Measurements from ENCODE around the gene DCAF6. TPM values are rescaled to one million over a fixed set of nuclear protein-coding genes. Genes with fewer than 3 reads are reported as not detected.

The DCAF6 gene
- total RNA-seq, 2 experiments from 2014 or later, result 26.4 to 27.1 TPM

DNA sequence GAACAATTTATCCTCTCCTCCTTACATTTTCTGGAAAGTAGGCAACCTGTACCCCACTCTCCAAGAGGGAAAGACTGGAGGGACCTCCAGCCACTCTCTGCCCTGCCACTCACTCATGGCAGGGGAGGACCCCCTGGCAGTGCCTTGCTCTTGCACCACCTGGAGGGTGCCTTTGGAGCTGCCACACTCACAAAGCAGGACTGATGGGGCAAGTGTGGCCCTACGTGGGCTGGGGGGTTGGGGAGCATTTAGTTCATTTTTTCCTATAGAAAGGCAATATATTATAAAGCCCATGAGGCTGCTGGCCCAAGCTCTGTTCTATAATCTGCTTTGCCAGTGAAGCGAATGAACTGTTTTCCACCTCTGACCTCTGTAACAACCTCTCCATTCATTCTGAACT lies 150.0 kb downstream of the DCAF6 start:
- ChIA-PET CTCF (interaction anchor here (0.6 to 1.5 kb wide), 2 partner anchors 11 to 86 kb away, joined by 3 read pairs; no protein-coding TSS in a partner anchor), POLR2A (no interaction called here)
- no peaks in the 10 kb centered on the region for H3K4me1 Mint-ChIP-seq

DNA sequence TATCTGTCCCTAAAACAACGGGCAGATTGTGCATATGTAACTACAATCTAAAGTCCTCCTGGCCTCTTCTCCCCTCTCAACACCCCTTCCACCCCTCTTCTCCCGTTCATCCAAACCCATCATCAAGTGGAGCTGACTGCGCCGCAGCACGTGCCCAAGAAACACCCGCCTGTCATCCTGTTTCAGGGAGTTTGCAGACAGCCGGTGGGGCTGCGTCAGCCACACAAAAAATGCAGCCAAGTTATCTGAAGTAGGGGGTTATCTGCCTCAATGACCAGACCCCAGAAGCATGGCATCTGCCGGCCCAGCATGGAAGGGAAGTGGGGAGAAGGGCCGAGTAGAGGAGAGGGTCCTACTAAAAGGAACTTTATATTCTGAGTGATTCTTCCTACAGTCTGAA lies 151.2 kb downstream of the DCAF6 start:
- ChIA-PET POLR2A (no interaction called here), CTCF (no interaction called here)
- H3K27ac Mint-ChIP-seq, result no peak overlapping the region
- H3K9me3 Mint-ChIP-seq, result no peaks in the 10 kb centered on the region
- H3K27me3 Mint-ChIP-seq, result no peaks in the 10 kb centered on the region
- DNase-seq, result no peak
- no peaks in the 10 kb centered on the region for H3K4me1 Mint-ChIP-seq
- H3K4me3 Mint-ChIP-seq, result no peak overlapping the region
- H3K36me3 Mint-ChIP-seq (ENCODE audit: low read depth), result no peaks in the 10 kb centered on the region

More for the DNA sequence above, 150.0 kb downstream of the DCAF6 start:
- no peak overlapping the region for H3K27ac Mint-ChIP-seq
- no peaks in the 10 kb centered on the region for H3K9me3 Mint-ChIP-seq
- H3K4me3 Mint-ChIP-seq, result no peak overlapping the region
- DNase-seq, result no peak
- H3K27me3 Mint-ChIP-seq, result no peaks in the 10 kb centered on the region
- H3K36me3 Mint-ChIP-seq (ENCODE audit: low read depth), result no peaks in the 10 kb centered on the region

DNA sequence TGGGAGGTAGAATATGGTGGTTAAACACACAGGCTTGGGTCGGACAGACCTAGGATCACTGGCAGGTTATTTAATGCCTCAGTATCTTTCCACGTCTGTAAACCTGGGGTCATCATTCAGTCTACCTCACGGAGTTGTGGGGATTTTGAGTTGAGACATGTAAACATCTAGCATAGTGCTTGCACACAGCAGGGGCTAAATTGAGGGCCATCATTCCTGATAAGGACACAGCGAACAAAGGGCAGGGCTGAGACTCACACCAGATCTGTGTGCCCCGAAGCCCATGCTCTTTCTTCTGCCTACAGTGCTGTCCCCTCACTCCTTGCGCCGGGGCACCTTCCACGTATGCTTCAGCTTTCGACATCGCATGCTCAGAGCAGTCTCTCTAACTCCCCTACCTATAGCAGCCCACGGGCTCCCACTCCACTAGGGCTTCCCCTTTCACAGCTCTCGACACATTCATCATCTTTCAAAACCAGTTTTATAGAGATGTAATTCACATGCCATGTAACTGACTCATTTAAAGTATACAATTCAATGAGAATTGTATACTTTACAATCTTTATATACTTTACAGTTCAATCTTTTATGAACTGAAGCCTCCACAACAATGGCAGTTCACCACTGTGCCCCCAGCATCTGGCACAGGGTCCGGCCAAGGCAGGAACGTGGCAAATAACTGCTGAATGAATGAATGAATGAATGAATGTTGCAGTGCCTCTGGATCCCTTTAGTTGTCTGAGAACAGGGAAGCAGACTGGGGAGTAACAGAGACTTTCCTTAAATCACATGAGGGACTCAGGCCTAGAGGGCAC lies 152.2 kb downstream of the DCAF6 start:
- CTCF ChIA-PET, result no interaction called here
- no peaks in the 10 kb centered on the region for H3K9me3 Mint-ChIP-seq
- no peaks in the 10 kb centered on the region for H3K36me3 Mint-ChIP-seq (ENCODE audit: low read depth)
- no peaks in the 10 kb centered on the region for H3K27me3 Mint-ChIP-seq
- no peak for DNase-seq
- H3K4me3 Mint-ChIP-seq, result no peak overlapping the region
- no peak overlapping the region for H3K27ac Mint-ChIP-seq
- POLR2A ChIA-PET, result no interaction called here
- H3K4me1 Mint-ChIP-seq, result no peaks in the 10 kb centered on the region

DNA sequence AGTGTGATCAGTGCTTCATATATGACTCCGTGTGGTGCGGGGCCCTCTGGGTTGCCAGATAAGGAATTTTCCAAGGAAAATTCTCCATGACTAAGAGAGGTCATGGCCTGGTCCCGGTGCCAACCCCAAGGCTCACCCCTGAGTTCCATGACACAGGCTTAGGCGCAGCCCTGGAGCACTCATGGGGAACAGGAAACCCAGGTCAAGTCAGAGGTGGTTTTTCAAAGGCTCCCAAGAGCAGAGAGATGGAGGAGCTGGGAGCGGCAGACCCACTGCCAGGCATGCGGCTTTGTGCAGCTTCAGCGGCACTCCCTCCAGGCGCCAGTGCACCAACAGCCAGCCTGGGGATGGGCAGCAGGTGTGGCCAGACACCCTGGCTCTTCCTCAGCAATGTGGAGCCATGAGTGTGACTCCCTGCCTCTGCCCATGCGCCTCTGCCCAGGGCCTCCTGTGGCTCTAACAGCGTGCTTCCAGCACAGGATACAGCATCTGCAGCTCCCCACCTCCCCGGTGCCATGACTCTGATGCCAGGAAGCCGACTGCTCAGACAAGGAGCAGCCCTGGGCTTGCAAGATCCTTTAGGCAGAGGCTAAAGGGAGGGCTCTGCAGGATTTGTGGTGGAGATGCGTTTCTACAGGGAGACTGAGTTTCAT lies 153.0 kb downstream of the DCAF6 start:
- ChIA-PET CTCF (no interaction called here), POLR2A (interaction anchor here (0.5 kb wide), 1 partner anchor 524 kb away, joined by 3 read pairs; no protein-coding TSS in a partner anchor)
- no peak for DNase-seq
- Mint-ChIP-seq H3K27ac (no peak overlapping the region), H3K4me3 (no peak overlapping the region), H3K36me3 (ENCODE audit: low read depth) (no peaks in the 10 kb centered on the region), H3K4me1 (no peaks in the 10 kb centered on the region), H3K9me3 (no peaks in the 10 kb centered on the region), H3K27me3 (peaks cover 6% of the 10 kb centered on the region)

DNA sequence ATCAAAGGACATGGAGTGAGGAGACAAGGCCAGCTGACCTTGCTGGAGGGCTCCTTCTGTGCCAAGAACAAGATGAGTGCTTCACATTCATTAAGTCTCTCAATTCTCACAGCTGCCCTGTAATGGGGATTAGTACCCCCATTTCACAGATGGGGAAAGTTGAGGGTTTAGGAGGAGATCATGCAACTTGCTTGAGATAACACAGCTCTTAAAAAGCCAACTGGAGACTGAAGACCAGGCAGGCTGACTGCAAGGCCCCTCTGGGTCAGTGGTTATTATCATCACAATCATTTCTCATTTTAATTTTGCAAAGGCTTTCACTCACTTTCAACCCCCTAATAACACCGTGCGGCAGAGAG lies 153.5 kb downstream of the DCAF6 start:
- no peak overlapping the region for H3K27ac Mint-ChIP-seq
- DNase-seq, result no peak
- H3K4me3 Mint-ChIP-seq, result no peak overlapping the region
- ChIA-PET POLR2A (interaction anchor here (0.5 kb wide), 1 partner anchor 524 kb away, joined by 3 read pairs; no protein-coding TSS in a partner anchor), CTCF (interaction anchor here (6.5 kb wide), 1 partner anchor 7 kb away, joined by 39 read pairs; no protein-coding TSS in a partner anchor)
- H3K36me3 Mint-ChIP-seq (ENCODE audit: low read depth), result no peaks in the 10 kb centered on the region
- H3K27me3 Mint-ChIP-seq, result peaks cover 8% of the 10 kb centered on the region
- H3K9me3 Mint-ChIP-seq, result no peaks in the 10 kb centered on the region
- no peaks in the 10 kb centered on the region for H3K4me1 Mint-ChIP-seq

DNA sequence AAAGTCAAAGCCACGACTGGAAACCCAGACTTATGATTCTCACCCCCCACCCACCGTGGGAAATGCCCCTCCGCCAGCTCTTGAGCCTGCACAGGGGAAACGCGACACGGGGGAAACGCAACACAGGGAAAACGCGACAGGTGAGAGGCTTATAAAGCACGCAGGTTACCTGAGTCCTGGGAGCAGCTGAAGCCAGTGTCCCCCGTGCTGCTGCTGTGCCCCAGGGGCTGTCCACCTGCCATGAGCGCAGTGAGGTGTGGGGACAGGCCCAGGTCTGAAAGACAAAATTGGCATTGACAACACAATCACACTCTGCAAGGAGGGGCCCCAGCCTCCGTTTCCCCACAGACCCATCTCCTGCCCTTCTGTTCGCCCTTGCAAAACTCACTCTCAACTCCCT lies 153.9 kb downstream of the DCAF6 start:
- no peaks in the 10 kb centered on the region for H3K9me3 Mint-ChIP-seq
- POLR2A ChIA-PET, result interaction anchor here (0.5 kb wide), 1 partner anchor 523 kb away, joined by 3 read pairs; no protein-coding TSS in a partner anchor
- no peak overlapping the region for H3K4me3 Mint-ChIP-seq
- H3K36me3 Mint-ChIP-seq (ENCODE audit: low read depth), result no peaks in the 10 kb centered on the region
- peaks cover 8% of the 10 kb centered on the region for H3K27me3 Mint-ChIP-seq
- no peaks in the 10 kb centered on the region for H3K4me1 Mint-ChIP-seq
- no peak for DNase-seq
- CTCF ChIA-PET, result interaction anchor here (6.5 kb wide), 1 partner anchor 7 kb away, joined by 39 read pairs; no protein-coding TSS in a partner anchor
- H3K27ac Mint-ChIP-seq, result no peak overlapping the region

DNA sequence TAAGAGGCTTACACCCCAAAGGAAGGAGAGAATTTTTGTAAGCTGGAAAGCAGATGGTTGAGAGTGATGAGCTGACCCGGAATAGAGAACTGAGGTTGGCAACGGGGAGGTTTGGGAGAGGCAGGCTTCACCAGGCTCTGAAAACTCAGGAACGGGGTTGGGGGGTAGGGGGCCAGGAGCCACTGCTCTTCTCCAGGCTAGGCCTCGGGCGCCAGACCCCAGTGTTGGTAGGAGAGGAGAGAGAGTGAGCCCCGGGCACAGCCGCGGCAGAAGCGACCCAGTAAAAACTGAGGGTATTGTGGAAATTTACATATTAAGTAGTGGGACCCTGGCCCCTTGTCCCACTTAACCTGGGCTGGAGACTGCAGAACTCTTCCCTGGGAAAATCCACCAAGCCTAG lies 154.6 kb downstream of the DCAF6 start:
- Mint-ChIP-seq H3K4me3 (no peak overlapping the region), H3K36me3 (ENCODE audit: low read depth) (no peaks in the 10 kb centered on the region), H3K27ac (no peak overlapping the region), H3K9me3 (no peaks in the 10 kb centered on the region), H3K4me1 (no peaks in the 10 kb centered on the region), H3K27me3 (peaks cover 8% of the 10 kb centered on the region)
- POLR2A ChIA-PET, result no interaction called here
- no peak for DNase-seq
- CTCF ChIA-PET, result interaction anchor here (0.7 to 6.5 kb wide), 2 partner anchors 8 to 47 kb away, joined by 3 to 39 read pairs; no protein-coding TSS in a partner anchor

DNA sequence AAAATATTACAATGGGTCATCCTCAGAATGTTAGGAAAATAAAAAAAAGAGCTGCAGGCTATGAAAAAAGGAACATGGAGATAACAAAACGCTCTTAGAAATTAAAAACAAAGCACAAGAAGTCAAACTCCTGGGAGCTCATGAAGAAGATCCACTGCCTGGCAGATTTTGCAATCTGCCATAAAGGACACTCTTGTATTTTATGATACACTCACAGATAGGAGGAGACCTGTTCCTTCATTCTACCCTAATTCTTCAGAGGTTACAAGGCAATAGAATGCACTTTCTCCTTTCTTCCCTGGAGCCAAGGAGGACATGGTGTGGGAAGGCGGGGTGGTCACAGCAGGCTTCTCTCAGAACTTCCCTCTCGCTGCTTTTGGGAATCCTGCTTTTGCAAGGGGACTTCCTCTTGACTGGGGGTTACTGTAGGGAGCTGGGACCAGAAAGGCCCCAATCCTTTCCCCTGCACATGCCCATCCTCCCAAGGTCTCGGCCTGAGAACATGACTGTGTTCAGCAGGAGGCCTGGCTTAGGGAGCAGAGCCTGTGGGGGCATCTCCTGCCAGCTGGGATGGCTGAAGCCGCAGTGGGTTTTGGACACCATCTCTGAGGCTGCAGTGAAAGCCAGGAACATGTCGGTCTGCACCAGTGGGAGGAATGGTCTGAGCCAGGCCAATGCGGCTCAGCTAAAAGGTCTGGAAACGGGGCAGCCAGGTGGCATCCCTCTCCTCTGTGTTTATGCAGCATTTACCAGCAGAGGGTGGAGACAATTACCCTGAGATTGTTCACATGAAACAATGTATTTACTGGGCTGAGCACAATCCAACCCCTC lies 155.5 kb downstream of the DCAF6 start:
- H3K27ac Mint-ChIP-seq, result no peak overlapping the region
- H3K4me1 Mint-ChIP-seq, result no peaks in the 10 kb centered on the region
- CTCF ChIA-PET, result interaction anchor here (6.5 kb wide), 1 partner anchor 9 kb away, joined by 39 read pairs; no protein-coding TSS in a partner anchor
- H3K27me3 Mint-ChIP-seq, result peaks cover 8% of the 10 kb centered on the region
- no peaks in the 10 kb centered on the region for H3K9me3 Mint-ChIP-seq
- DNase-seq, result no peak
- POLR2A ChIA-PET, result no interaction called here
- no peaks in the 10 kb centered on the region for H3K36me3 Mint-ChIP-seq (ENCODE audit: low read depth)
- H3K4me3 Mint-ChIP-seq, result no peak overlapping the region

DNA sequence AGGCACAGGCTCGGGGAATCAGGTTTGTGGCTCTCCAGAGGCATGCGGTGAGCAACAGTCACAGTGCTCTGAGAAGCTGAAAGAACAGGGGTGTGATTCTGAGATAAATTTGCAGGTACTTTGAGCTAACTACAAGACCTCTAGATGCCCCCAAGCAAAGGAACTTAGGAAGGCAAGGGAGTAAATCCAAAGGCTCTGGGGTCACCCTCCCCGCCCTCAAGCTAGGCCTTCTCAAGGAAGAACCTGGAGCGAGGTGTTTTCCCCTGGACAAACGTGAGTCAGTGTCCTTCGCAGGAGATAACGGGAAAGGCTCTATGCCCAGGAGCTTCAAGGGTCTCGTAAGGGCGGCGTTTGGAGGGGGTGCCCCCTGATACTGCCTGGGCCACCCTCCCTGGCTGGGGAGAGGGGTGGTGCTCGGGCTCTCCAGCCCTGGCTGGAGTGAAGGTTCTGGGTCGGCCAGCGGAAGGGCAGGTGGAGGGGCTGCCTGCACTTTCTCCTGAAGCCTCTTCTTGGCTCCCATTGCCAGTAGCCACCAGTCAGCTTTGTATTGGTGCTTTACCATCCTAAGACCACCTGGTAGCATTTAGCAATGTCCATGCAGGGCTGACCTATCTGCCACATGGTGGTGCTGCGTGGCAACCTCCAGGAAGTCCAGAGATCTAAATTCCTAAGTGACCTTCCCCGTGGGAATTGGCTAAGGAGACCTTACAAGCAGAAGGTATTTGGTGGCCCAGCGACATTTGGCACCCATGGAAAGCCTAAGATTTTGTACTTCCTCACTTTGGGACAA lies 156.3 kb downstream of the DCAF6 start:
- peaks cover 8% of the 10 kb centered on the region for H3K27me3 Mint-ChIP-seq
- CTCF ChIA-PET, result interaction anchor here (6.5 kb wide), 1 partner anchor 10 kb away, joined by 39 read pairs; no protein-coding TSS in a partner anchor
- H3K36me3 Mint-ChIP-seq (ENCODE audit: low read depth), result no peaks in the 10 kb centered on the region
- DNase-seq, result no peak
- H3K4me1 Mint-ChIP-seq, result no peaks in the 10 kb centered on the region
- no peak overlapping the region for H3K27ac Mint-ChIP-seq
- POLR2A ChIA-PET, result no interaction called here
- no peaks in the 10 kb centered on the region for H3K9me3 Mint-ChIP-seq
- no peak overlapping the region for H3K4me3 Mint-ChIP-seq

DNA sequence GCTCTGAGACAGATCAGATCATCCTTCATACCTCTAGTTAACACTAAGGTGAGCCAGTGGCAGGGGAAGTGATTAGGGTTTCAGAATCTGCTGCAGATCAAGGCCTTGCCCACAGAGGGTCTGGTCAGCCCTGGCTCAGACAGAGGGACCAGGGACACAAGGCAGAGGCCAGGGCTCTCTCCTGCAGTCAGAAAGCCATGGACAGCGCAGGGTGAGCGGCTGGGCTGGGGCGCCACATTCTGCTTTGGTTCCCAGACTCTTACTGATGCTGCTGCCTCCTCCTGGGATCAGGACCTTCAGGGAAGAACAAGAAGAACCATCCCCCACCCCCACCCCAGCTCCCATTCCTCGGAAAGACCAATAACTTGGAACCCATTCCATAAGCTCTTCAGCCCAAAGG lies 157.1 kb downstream of the DCAF6 start:
- no peaks in the 10 kb centered on the region for H3K9me3 Mint-ChIP-seq
- no peaks in the 10 kb centered on the region for H3K36me3 Mint-ChIP-seq (ENCODE audit: low read depth)
- H3K4me1 Mint-ChIP-seq, result no peaks in the 10 kb centered on the region
- no peak overlapping the region for H3K27ac Mint-ChIP-seq
- no peak for DNase-seq
- no peak overlapping the region for H3K4me3 Mint-ChIP-seq
- POLR2A ChIA-PET, result no interaction called here
- CTCF ChIA-PET, result interaction anchor here (6.5 kb wide), 1 partner anchor 10 kb away, joined by 39 read pairs; no protein-coding TSS in a partner anchor
- H3K27me3 Mint-ChIP-seq, result peaks cover 8% of the 10 kb centered on the region

DNA sequence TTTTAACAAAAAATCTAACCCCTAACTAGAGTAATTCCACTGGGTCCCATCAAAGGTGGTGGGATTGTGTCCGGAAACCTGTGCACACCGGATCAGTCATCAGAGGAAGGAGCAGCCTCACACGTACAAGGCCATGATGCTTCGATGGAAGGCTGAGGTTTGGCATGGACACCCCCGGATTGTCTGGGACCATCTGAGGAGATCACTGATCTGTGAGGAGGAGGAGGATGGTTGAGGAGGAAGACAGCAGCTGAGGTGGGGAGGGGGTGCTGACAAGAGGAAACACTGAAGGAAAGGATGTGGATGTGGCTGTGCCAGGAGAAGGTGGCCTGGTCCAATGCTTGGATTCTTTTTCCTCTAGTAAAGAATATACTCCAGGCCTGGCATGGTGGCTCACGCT lies 159.0 kb downstream of the DCAF6 start:
- ChIA-PET POLR2A (no interaction called here), CTCF (interaction anchor here (6.5 kb wide), 1 partner anchor 12 kb away, joined by 39 read pairs; no protein-coding TSS in a partner anchor)
- Mint-ChIP-seq H3K27ac (no peak overlapping the region), H3K4me1 (no peaks in the 10 kb centered on the region), H3K9me3 (no peaks in the 10 kb centered on the region), H3K36me3 (ENCODE audit: low read depth) (no peaks in the 10 kb centered on the region), H3K27me3 (peaks cover 8% of the 10 kb centered on the region), H3K4me3 (no peak overlapping the region)
- DNase-seq, result no peak

Data from activated CD4-positive, alpha-beta memory T cell treated with anti-CD3 and anti-CD28 coated beads, Interleukin-2, amount 10 ng/mL, durations not matched to agents 7 days and 5 days (primary cell).